Activated T-cell treated with anti-CD3 and anti-CD28 coated beads, Interleukin-2, amount 50 U/mL, for 4 hours (primary cell): ENCODE measurements around the gene METTL27. TPM values are rescaled to one million over a fixed set of nuclear protein-coding genes. Genes with fewer than 3 reads are reported as not detected.
"Not testable (repeated sequence)": the region's sequence is repeated elsewhere in the genome, so short reads cannot be mapped to it uniquely, and the experiment has no call there.

Experiments used
- ATAC-seq, 2 donors: fragments of 200-7000 bp; cut with Tn5 transposase; one replicate each; pipeline ENCODE4 v1.10.0; 2021
- DNase-seq: peaks from one replicate; pipeline ENCODE4 v3.0.0-alpha.2; 2020
- H3K27me3 Mint-ChIP-seq: one replicate; pipeline ENCODE4 v1.8.0; 2021; ENCODE audit warnings: low read depth, mixed read lengths
- H3K36me3 Mint-ChIP-seq: one replicate; pipeline ENCODE4 v1.8.0; 2022; ENCODE audit warnings: mixed read lengths; ENCODE audit not compliant: insufficient read depth
- H3K4me1 Mint-ChIP-seq: one replicate; pipeline ENCODE4 v1.8.0; 2021; ENCODE audit warnings: low read depth, mixed read lengths
- H3K4me3 Mint-ChIP-seq: one replicate; pipeline ENCODE4 v1.8.0; 2021; ENCODE audit warnings: mild to moderate bottlenecking, moderate library complexity, mixed read lengths
- H3K9me3 Mint-ChIP-seq: one replicate; pipeline ENCODE4 v1.8.0; 2021; ENCODE audit warnings: mixed read lengths
- total RNA-seq, 3 donors: library from RNA; stranded (reverse); gene quantifications; one replicate each; pipeline ENCODE4 v1.2.1, GENCODE V29; 2021

The METTL27 gene
- total RNA-seq, 3 donors from 2014 or later = 0.41 to 0.69 TPM; not detected in 1

GRCh38 chr7:73799282-73800141 is 42.8 kb downstream of the METTL27 start:
- Mint-ChIP-seq H3K4me3 (no peak overlapping the region), H3K4me1 (no peaks in the 10 kb centered on the region), H3K27me3 (peaks cover 14% of the 10 kb centered on the region), H3K36me3 (no peaks in the 10 kb centered on the region), H3K9me3 (no peaks in the 10 kb centered on the region)
- ATAC-seq = no peak
- DNase-seq = no peak

GRCh38 chr7:73797176-73797575 is 45.1 kb downstream of the METTL27 start:
- H3K9me3 Mint-ChIP-seq, H3K36me3 Mint-ChIP-seq, H3K4me3 Mint-ChIP-seq, H3K4me1 Mint-ChIP-seq, DNase-seq, ATAC-seq: not testable (repeated sequence)
- H3K27me3 Mint-ChIP-seq = peaks cover 13% of the 10 kb centered on the region

GRCh38 chr7:73796656-73797055 is 45.7 kb downstream of the METTL27 start:
- not testable (repeated sequence) for H3K9me3 Mint-ChIP-seq, DNase-seq, H3K4me3 Mint-ChIP-seq, H3K4me1 Mint-ChIP-seq, ATAC-seq, H3K36me3 Mint-ChIP-seq
- H3K27me3 Mint-ChIP-seq = peaks cover 16% of the 10 kb centered on the region

GRCh38 chr7:73795188-73795587 is 47.1 kb downstream of the METTL27 start:
- DNase-seq, H3K4me1 Mint-ChIP-seq, H3K9me3 Mint-ChIP-seq, ATAC-seq, H3K36me3 Mint-ChIP-seq, H3K4me3 Mint-ChIP-seq: not testable (repeated sequence)
- H3K27me3 Mint-ChIP-seq = peaks cover 17% of the 10 kb centered on the region

GRCh38 chr7:73791170-73791690 is 51.1 kb downstream of the METTL27 start:
- H3K4me3 Mint-ChIP-seq, H3K36me3 Mint-ChIP-seq, H3K4me1 Mint-ChIP-seq, ATAC-seq, H3K9me3 Mint-ChIP-seq, DNase-seq: not testable (repeated sequence)
- peaks cover 12% of the 10 kb centered on the region for H3K27me3 Mint-ChIP-seq

- H3K4me3 Mint-ChIP-seq = no peak overlapping the region
- DNase-seq (no peak), ATAC-seq (no peak)
- H3K27me3 Mint-ChIP-seq = peaks cover 5% of the 10 kb centered on the region
- H3K36me3 Mint-ChIP-seq = no peaks in the 10 kb centered on the region
- no peaks in the 10 kb centered on the region for H3K4me1 Mint-ChIP-seq
- no peaks in the 10 kb centered on the region for H3K9me3 Mint-ChIP-seq
These were observed 53.3 kb downstream of the METTL27 start for GRCh38 chr7:73789051-73789450.

GRCh38 chr7:73787786-73788048 is 54.6 kb downstream of the METTL27 start:
- H3K36me3 Mint-ChIP-seq, H3K27me3 Mint-ChIP-seq, H3K9me3 Mint-ChIP-seq, H3K4me1 Mint-ChIP-seq, H3K4me3 Mint-ChIP-seq, DNase-seq, ATAC-seq: not testable (repeated sequence)

GRCh38 chr7:73786588-73786987 is 55.7 kb downstream of the METTL27 start:
- Mint-ChIP-seq H3K4me1 (no peaks in the 10 kb centered on the region), H3K36me3 (no peaks in the 10 kb centered on the region), H3K9me3 (no peaks in the 10 kb centered on the region), H3K4me3 (no peak overlapping the region), H3K27me3 (peaks cover 3% of the 10 kb centered on the region)
- ATAC-seq = no peak
- no peak for DNase-seq

Other genes starting within 250 kb of the METTL27 start
- gene MLXIPL, start 218.0 kb downstream of the METTL27 start, total RNA-seq = under 1 TPM; 0.35 to 0.55 (median 0.43) TPM
- gene VPS37D, start 174.7 kb downstream of the METTL27 start, total RNA-seq = under 1 TPM in 2 of 3 donors, not detected in 1; 0.16 to 0.25 TPM
- 10 to 100 TPM; 11.9 to 12.7 (median 12.0) TPM for gene DNAJC30, start 159.1 kb downstream of the METTL27 start, total RNA-seq
- 100 to 1,000 TPM; 166 to 197 (median 178) TPM for gene BUD23, start 158.9 kb downstream of the METTL27 start, total RNA-seq
- 10 to 100 TPM; 23.0 to 25.0 (median 24.7) TPM for gene STX1A, start 122.8 kb downstream of the METTL27 start, total RNA-seq
- gene ABHD11, start 103.7 kb downstream of the METTL27 start, total RNA-seq = 10 to 100 TPM; 20.6 to 26.4 (median 21.0) TPM
- gene CLDN3, start 72.2 kb downstream of the METTL27 start, total RNA-seq = under 1 TPM; 0.16 to 0.23 (median 0.22) TPM
- gene CLDN4, start 11.5 kb downstream of the METTL27 start, total RNA-seq = under 1 TPM; 0.24 to 0.56 (median 0.32) TPM
- gene TMEM270, start 18.6 kb upstream of the METTL27 start, total RNA-seq = not detected
- under 1 TPM in 2 of 3 donors, not detected in 1; 0.08 to 0.15 TPM for gene ELN, start 185.7 kb upstream of the METTL27 start, total RNA-seq
- 10 to 100 TPM; 17.9 to 22.1 (median 19.3) TPM for gene LIMK1, start 241.3 kb upstream of the METTL27 start, total RNA-seq